Upper lobe of right lung (tissue), 1 donor: Measurements from ENCODE around the gene PPM1M. TPM values are rescaled to one million over a fixed set of nuclear protein-coding genes. Genes with fewer than 3 reads are reported as not detected.
A peak's percentile ranks its signal among the peaks of the same experiment; 100 is the strongest.

ENCODE experiments used
- ATAC-seq: fragments of 200-7000 bp; cut with Tn5 transposase; one replicate; pipeline ENCODE4 v1.9.1; 2020; ENCODE audit warnings: mild to moderate bottlenecking, moderate library complexity
- DNase-seq: peaks from one replicate; pipeline ENCODE4 v3.0.0-alpha.2; 2020
- H3K27ac ChIP-seq: fragments of 200-600 bp; one replicate; pipeline ENCODE4 v1.8.0; 2022
- H3K27me3 ChIP-seq: fragments of 200-600 bp; one replicate; pipeline ENCODE4 v1.8.0; 2022; ENCODE audit warnings: mild to moderate bottlenecking
- H3K36me3 ChIP-seq: fragments of 200-600 bp; one replicate; pipeline ENCODE4 v1.8.0; 2022
- H3K4me1 ChIP-seq: fragments of 200-600 bp; one replicate; pipeline ENCODE4 v1.8.0; 2022
- H3K4me3 ChIP-seq: fragments of 200-600 bp; one replicate; pipeline ENCODE4 v1.8.0; 2022; ENCODE audit warnings: mild to moderate bottlenecking
- H3K9me3 ChIP-seq: fragments of 200-600 bp; one replicate; pipeline ENCODE4 v1.8.0; 2022
- intact Hi-C: fragments of 100-400 bp; cut with DNase I; formaldehyde crosslinking; loops from one replicate; pipeline ENCODE4 v1.11.0; 2022
- total RNA-seq: library from RNA; stranded (reverse); fragmentation: NEBNext Ultra II Directional; extraction: Animal tissue kit (Norgen Biotek cat#: 25700); gene quantifications from one replicate; pipeline ENCODE4 v1.2.1, GENCODE V29; 2021
- TF ChIP-seq, protein P1 (sequence below): fragments of 200-600 bp; IDR thresholded peaks from one replicate; pipeline ENCODE4 v1.8.0; 2022; ENCODE audit warnings: antibody characterized with exemption
- donor health status: DM: no; HTN: yes; CAD: no; lungs with severe emphysema.

PPM1M gene
- total RNA-seq, 1 donor from 2014 or later, result 44.0 TPM

DNA sequence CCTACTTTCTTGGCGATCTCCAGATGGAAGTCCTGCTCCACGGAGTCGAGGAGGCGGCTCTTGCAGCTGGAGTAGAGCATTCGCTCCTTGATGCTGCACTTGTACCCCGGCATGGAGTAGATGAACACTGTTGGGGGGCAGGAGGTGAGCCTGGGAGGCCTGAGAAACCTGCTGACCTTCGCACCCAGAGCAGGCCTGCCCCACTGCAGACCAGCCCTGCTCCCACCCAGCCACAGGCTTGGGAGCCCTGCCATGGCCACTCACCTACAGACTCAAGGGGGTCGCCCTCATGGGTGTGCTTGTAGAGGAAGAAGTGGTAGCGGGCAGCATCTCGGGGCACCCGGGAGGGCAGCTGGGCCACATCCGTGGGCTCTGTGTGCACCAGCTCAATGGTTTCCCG is 15.9 kb upstream of the PPM1M start:
- intact Hi-C loops, result loop anchor here (5.0 kb wide), 1 partner anchor 113 kb away; no protein-coding TSS in a partner anchor

GRCh38 chr3:52230461-52230860 is 15.1 kb upstream of the PPM1M start:
- no peak for DNase-seq
- Histone ChIP-seq H3K4me1 (no peaks in the 10 kb centered on the region), H3K9me3 (no peaks in the 10 kb centered on the region)

More for the DNA sequence above, 15.9 kb upstream of the PPM1M start:
- no peaks in the 10 kb centered on the region for H3K9me3 ChIP-seq
- peaks cover 56% of the 10 kb centered on the region for H3K36me3 ChIP-seq
- no peak for ATAC-seq
- no peaks in the 10 kb centered on the region for H3K27me3 ChIP-seq
- H3K4me3 ChIP-seq, result no peak overlapping the region
- peak; percentile 56 for DNase-seq
- TF ChIP-seq, protein P1, sequence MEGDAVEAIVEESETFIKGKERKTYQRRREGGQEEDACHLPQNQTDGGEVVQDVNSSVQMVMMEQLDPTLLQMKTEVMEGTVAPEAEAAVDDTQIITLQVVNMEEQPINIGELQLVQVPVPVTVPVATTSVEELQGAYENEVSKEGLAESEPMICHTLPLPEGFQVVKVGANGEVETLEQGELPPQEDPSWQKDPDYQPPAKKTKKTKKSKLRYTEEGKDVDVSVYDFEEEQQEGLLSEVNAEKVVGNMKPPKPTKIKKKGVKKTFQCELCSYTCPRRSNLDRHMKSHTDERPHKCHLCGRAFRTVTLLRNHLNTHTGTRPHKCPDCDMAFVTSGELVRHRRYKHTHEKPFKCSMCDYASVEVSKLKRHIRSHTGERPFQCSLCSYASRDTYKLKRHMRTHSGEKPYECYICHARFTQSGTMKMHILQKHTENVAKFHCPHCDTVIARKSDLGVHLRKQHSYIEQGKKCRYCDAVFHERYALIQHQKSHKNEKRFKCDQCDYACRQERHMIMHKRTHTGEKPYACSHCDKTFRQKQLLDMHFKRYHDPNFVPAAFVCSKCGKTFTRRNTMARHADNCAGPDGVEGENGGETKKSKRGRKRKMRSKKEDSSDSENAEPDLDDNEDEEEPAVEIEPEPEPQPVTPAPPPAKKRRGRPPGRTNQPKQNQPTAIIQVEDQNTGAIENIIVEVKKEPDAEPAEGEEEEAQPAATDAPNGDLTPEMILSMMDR, result no peak
- no peaks in the 10 kb centered on the region for H3K4me1 ChIP-seq
- no peak overlapping the region for H3K27ac ChIP-seq

GRCh38 chr3:52230889-52231499 is 14.6 kb upstream of the PPM1M start:
- no peaks in the 10 kb centered on the region for H3K9me3 ChIP-seq
- intact Hi-C loops, result loop anchor here (5.0 kb wide), 1 partner anchor 111 kb away; no protein-coding TSS in a partner anchor
- TF ChIP-seq, protein P1, result no peak
- H3K27ac ChIP-seq, result no peak overlapping the region
- no peak for ATAC-seq
- H3K4me3 ChIP-seq, result no peak overlapping the region
- peaks cover 58% of the 10 kb centered on the region for H3K36me3 ChIP-seq
- H3K27me3 ChIP-seq, result no peaks in the 10 kb centered on the region
- DNase-seq, result peak; percentile 55
- no peaks in the 10 kb centered on the region for H3K4me1 ChIP-seq

More at GRCh38 chr3:52230461-52230860, 15.1 kb upstream of the PPM1M start:
- no peak overlapping the region for H3K27ac ChIP-seq
- TF ChIP-seq, protein P1, result no peak
- intact Hi-C loops, result loop anchor here (5.0 kb wide), 1 partner anchor 112 kb away; no protein-coding TSS in a partner anchor
- ATAC-seq, result no peak
- no peaks in the 10 kb centered on the region for H3K27me3 ChIP-seq
- no peak overlapping the region for H3K4me3 ChIP-seq
- peaks cover 58% of the 10 kb centered on the region for H3K36me3 ChIP-seq

DNA sequence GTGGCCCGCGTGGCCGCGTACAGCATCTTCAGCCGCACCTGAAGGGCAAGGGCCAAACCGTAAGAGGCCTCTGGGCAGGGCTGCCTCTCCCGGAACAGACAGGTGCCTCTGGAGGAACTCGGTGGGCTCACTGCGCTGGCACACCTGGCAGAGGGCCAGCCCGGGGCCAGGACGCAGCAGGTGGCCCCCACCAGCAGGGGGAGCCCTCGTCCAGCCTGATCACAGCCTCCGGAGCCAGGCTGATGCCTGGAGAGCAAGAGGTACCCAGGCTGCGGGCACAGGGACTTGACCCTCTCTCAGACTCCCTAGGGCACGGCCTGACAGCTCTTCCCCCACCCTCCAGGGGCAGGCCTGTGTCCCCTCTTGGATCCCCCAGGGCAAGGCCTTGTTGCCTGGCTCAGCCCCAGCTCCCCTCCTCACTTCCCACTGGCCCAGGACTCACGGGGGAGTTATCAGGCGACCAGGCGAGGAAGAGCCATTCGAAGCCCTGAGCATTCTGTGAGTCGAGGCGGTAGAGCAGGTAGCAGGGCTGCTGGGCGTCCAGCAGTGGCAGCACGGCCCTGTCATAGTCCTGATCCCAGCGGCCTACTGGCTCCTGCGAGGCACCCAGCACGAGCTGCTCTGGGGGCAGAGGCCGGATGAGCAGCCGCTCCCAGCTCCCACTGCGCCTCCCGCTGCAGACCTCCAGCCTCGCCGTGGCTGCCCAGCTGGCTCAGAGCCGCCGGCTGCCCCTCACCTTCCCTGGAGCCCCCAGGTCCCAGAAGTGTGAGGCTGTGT is 13.9 kb upstream of the PPM1M start:
- TF ChIP-seq, protein P1, result peak; percentile 92
- DNase-seq (peak; percentile 91), ATAC-seq (peak; percentile 86)
- no peak overlapping the region for H3K27ac ChIP-seq
- H3K36me3 ChIP-seq, result peaks cover 58% of the 10 kb centered on the region
- intact Hi-C loops, result loop anchor here (5.0 kb wide), 1 partner anchor 111 kb away; no protein-coding TSS in a partner anchor
- no peaks in the 10 kb centered on the region for H3K27me3 ChIP-seq
- peaks cover 5% of the 10 kb centered on the region for H3K4me1 ChIP-seq
- no peak overlapping the region for H3K4me3 ChIP-seq
- H3K9me3 ChIP-seq, result no peaks in the 10 kb centered on the region

- peaks cover 58% of the 10 kb centered on the region for H3K36me3 ChIP-seq
- no peaks in the 10 kb centered on the region for H3K9me3 ChIP-seq
- peak; percentile 59 for DNase-seq
- no peak overlapping the region for H3K27ac ChIP-seq
- intact Hi-C loops, result loop anchor here (5.0 kb wide), 1 partner anchor 110 kb away; no protein-coding TSS in a partner anchor
- H3K27me3 ChIP-seq, result no peaks in the 10 kb centered on the region
- H3K4me3 ChIP-seq, result no peak overlapping the region
- ATAC-seq, result no peak
- TF ChIP-seq, protein P1, result peak; percentile 22
- H3K4me1 ChIP-seq, result peaks cover 13% of the 10 kb centered on the region
Observed at GRCh38 chr3:52232279-52233107, 13.1 kb upstream of the PPM1M start.
